Type B pancreatic cell (in vitro differentiated cells): ENCODE data around the gene MGAT5. TPM values are rescaled to one million over a fixed set of nuclear protein-coding genes. Genes with fewer than 3 reads are reported as not detected.

Source experiments
- DNase-seq: peaks from one replicate; pipeline ENCODE4 v3.0.0; 2021; ENCODE audit warnings: mixed read lengths; ENCODE audit not compliant: unreplicated experiment; ENCODE audit errors: extremely low spot score
- H3K27ac Mint-ChIP-seq: 2 replicates; pipeline ENCODE4 v1.8.0; 2021; ENCODE audit warnings: mild to moderate bottlenecking, mixed read lengths
- H3K27me3 Mint-ChIP-seq: 2 replicates; pipeline ENCODE4 v1.8.0; 2021; ENCODE audit warnings: mixed read lengths
- H3K36me3 Mint-ChIP-seq: 2 replicates; pipeline ENCODE4 v1.8.0; 2021; ENCODE audit warnings: mixed read lengths
- H3K4me1 Mint-ChIP-seq: one replicate; pipeline ENCODE4 v1.8.0; 2021; ENCODE audit warnings: mixed read lengths; ENCODE audit not compliant: unreplicated experiment
- H3K4me3 Mint-ChIP-seq: 2 replicates; pipeline ENCODE4 v1.8.0; 2021; ENCODE audit warnings: mild to moderate bottlenecking, mixed read lengths
- H3K9me3 Mint-ChIP-seq: 2 replicates; pipeline ENCODE4 v1.8.0; 2021; ENCODE audit warnings: mixed read lengths
- CTCF ChIP-seq: fragments of 200-600 bp; sonication (generic); conservative IDR thresholded peaks from 2 replicates; pipeline ENCODE4 v1.5.0; 2021; ENCODE audit warnings: antibody characterized with exemption, mild to moderate bottlenecking
- total RNA-seq: library from RNA; stranded (reverse); gene quantifications from 2 replicates; pipeline ENCODE4 v1.2.1, GENCODE V29; 2021; ENCODE audit warnings: low replicate concordance

MGAT5 gene
- total RNA-seq, 1 donor from 2014 or later: 37.2 TPM

- TF ChIP-seq CTCF: no peak
- H3K36me3 Mint-ChIP-seq: no peaks in the 10 kb centered on the region
- no peak overlapping the region for H3K4me3 Mint-ChIP-seq
- no peaks in the 10 kb centered on the region for H3K9me3 Mint-ChIP-seq
- H3K4me1 Mint-ChIP-seq: peaks cover 17% of the 10 kb centered on the region
- H3K27ac Mint-ChIP-seq: no peak overlapping the region
- no peaks in the 10 kb centered on the region for H3K27me3 Mint-ChIP-seq
- DNase-seq: peak; percentile 58
Observed at GRCh38 chr2:134461511-134461910, 207.6 kb downstream of the MGAT5 start.

- Mint-ChIP-seq H3K4me1 (peaks cover 19% of the 10 kb centered on the region), H3K9me3 (no peaks in the 10 kb centered on the region), H3K27me3 (no peaks in the 10 kb centered on the region), H3K4me3 (no peak overlapping the region), H3K36me3 (no peaks in the 10 kb centered on the region), H3K27ac (peak overlapping the region; percentile 2)
- DNase-seq: peak; percentile 37
- TF ChIP-seq CTCF: no peak
Observed at GRCh38 chr2:134462275-134462674, 208.4 kb downstream of the MGAT5 start.

- H3K36me3 Mint-ChIP-seq: no peaks in the 10 kb centered on the region
- H3K27ac Mint-ChIP-seq: no peak overlapping the region
- no peak for TF ChIP-seq CTCF
- H3K4me3 Mint-ChIP-seq: no peak overlapping the region
- peaks cover 19% of the 10 kb centered on the region for H3K4me1 Mint-ChIP-seq
- H3K27me3 Mint-ChIP-seq: no peaks in the 10 kb centered on the region
- DNase-seq: peak; percentile 53
- no peaks in the 10 kb centered on the region for H3K9me3 Mint-ChIP-seq
Observed at GRCh38 chr2:134462791-134463698, 209.2 kb downstream of the MGAT5 start.

- DNase-seq: no peak
- Mint-ChIP-seq H3K4me1 (peaks cover 19% of the 10 kb centered on the region), H3K27ac (no peak overlapping the region), H3K36me3 (no peaks in the 10 kb centered on the region), H3K4me3 (no peak overlapping the region), H3K9me3 (no peaks in the 10 kb centered on the region), H3K27me3 (no peaks in the 10 kb centered on the region)
- TF ChIP-seq CTCF: no peak
Observed at GRCh38 chr2:134463699-134464022, 209.8 kb downstream of the MGAT5 start.

- Mint-ChIP-seq H3K36me3 (no peaks in the 10 kb centered on the region), H3K9me3 (no peaks in the 10 kb centered on the region), H3K4me3 (peak overlapping the region; percentile 34), H3K27ac (no peak overlapping the region), H3K4me1 (peaks cover 19% of the 10 kb centered on the region), H3K27me3 (no peaks in the 10 kb centered on the region)
- peak; percentile 45 for DNase-seq
- no peak for TF ChIP-seq CTCF
Observed at GRCh38 chr2:134465228-134466105, 211.6 kb downstream of the MGAT5 start.
